HG02642 (cell line): ENCODE results near the gene NHSL2.

Experiments used
- ATAC-seq: cut with Tn5 transposase; IDR thresholded peaks from one replicate; pipeline ENCODE4 v1.9.1; 2021; ENCODE audit warnings: mild to moderate bottlenecking; ENCODE audit not compliant: unreplicated experiment, poor library complexity

NHSL2 gene

DNA sequence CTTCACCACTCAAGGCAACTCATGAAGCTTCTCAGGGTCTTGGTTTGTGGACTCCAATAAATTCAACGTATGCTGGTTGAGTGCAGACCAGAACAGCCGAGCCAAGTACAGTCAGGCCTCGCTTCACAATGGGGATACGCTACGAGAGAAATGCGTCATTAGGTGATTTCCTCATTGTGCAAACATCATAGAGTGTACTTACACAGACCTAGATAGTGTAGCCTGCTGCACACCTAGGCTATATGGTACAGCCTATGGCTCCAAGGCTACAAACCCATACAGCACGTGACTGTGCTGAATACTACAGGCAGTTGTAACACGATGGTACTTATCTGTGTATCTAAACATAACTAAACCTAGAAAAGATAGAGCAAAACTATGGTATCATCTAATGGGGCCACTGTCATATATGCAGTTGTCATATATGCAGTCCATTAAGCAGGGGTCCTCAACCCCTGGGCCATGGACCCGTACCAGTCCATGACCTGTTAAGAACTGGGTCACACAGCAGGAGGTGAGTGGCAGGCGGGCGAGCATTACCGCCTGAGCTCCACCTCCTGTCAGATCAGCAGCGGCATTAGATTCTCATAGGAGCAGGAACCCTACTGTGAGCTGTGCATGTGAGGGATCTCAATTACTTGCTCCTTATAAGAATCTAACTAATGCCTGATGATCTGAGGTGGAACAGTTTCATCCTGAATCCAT is 189.6 kb downstream of the NHSL2 start:
- no peak for ATAC-seq

DNA sequence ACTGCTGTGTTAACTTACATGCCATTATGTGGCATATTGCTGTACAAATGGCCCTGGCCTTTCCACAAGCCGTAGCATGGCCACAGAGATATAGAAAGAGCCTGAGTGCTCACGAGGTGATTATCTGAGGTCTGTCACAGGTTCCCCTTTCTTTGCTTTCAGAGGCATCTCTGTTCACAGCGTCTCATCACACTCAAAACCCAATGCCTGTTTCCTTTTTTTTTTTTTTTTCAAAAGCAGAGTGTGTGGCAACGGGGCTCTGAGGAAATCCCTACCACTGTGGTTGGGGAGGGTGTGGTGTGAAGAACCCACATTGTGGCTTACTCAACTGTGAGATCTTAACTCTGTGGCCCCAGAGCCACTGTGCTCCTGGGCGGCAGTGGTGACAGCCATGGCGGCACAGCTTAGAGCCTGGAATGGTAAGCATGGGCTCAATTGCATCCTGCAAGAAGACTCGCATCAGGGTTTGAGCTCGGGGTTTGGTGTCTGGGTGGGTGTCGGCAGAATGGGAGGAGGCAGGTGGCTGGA is 190.2 kb downstream of the NHSL2 start:
- ATAC-seq: peak; percentile 80

DNA sequence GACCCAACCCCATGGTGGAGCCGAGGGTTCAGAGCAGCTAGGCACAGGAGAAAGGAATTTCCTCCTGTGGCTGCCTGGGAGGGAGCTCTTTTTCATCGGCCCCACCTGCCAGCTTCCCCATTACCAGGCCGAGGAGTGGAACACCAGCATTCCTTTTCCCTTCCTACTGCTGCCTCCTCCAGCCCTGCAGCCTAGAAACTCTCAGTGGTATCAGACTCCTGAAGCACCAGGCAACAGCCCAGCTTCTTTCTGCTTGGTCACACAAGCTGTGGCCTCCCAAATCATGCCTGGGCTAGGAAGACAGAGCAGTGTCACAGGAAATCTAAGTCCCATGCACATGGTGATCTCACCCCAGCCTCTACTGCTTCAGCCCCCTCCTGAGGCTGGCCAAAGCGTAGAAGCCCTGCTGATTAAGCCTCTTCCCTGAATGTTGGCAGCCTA is 191.0 kb downstream of the NHSL2 start:
- no peak for ATAC-seq

GRCh38 chrX:72102126-72102525 is 191.5 kb downstream of the NHSL2 start:
- no peak for ATAC-seq

DNA sequence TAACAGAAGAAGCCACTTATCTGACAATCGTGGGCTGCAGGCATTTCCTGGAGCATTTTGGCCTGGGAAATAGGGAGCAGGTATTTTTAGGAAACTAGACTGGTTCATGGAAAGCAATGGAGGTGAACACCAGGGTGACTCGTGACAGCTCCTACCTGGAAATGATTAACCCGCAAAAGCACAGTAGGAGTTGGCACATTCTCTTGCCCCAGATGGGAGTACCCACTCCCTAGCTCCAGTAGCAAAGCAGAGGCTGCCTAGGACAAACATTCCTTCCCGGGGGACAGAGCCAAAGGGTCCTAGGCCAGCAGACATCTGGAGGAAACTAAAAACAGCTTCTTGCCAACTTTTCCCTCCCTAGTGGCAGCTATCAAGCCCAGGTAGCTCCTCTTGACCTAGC is 192.1 kb downstream of the NHSL2 start:
- ATAC-seq: no peak

GRCh38 chrX:72105436-72105835 is 194.8 kb downstream of the NHSL2 start:
- peak; percentile 60 for ATAC-seq

DNA sequence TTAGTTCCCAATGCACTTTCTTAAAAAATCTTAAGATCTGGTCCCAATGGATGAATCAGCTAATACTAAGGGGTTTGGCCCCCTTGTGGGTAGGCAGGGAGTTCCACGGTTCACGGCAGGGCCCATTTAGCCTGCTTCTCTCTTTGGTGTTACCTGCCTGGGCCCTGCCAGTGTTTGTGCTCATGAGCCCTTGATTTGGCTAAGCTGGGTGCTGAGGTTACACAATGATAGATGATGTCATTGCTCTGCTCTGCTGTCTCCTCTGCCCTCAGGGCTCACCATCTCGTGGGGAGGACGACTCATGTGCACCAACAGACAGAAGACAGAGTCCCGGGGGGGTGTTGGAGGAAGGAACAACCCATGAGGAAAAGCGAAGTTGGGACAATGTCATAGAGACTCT is 196.7 kb downstream of the NHSL2 start:
- ATAC-seq: no peak

DNA sequence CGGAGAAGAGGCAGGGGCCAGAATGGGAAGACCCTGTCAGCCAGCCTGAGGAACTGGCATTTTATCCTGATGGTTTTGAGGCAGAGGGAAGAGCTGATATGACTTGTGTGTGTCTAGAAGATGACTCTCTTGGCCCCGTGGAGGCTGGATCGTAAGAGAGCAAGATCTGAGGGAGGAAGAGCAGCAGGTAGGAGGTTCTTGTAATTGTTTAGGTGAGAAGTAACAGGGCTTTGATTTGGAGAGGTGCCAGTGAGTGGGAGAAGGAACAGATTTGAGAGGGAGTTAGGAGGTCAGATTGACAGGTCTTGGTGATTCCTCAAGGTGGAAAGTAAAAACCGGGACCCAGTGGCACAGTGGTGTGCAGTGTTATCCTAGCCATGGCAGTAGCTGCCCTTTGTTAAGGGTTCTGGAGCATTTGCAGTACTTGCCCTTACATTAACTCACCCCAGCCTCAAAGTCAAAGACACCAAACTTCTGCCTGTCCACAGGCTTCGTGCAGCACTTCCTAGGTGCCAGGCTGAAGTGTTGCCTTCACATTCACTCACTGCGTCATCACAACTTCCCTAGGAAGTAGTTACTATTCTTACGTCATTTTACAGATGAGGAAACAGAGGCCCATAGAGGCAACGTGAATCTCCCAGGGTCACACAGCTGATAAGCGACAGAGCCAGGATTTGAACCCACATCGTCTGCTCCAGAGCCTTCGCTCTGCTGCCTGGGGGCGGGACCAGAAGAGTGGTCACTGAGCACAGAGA is 197.4 kb downstream of the NHSL2 start:
- ATAC-seq: no peak

DNA sequence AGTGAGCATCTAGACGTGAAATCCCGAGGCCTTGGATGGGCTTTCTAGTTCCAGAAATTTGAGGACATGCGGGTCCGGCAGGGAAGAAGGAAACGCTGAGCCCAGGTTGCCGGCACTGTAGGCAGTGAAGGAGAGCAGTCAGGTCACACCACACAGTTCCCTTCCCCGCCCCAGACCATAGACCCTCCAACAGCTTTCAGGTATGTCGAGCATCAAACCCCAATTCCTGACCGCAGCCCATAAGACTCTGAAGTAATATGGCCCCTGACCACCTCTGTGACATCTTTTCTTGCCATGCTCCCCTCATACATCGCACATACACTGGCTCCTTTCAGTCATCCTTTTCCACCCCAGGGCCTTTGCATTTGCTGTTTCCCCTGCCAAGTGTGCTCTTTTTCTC is 198.0 kb downstream of the NHSL2 start:
- ATAC-seq: no peak

DNA sequence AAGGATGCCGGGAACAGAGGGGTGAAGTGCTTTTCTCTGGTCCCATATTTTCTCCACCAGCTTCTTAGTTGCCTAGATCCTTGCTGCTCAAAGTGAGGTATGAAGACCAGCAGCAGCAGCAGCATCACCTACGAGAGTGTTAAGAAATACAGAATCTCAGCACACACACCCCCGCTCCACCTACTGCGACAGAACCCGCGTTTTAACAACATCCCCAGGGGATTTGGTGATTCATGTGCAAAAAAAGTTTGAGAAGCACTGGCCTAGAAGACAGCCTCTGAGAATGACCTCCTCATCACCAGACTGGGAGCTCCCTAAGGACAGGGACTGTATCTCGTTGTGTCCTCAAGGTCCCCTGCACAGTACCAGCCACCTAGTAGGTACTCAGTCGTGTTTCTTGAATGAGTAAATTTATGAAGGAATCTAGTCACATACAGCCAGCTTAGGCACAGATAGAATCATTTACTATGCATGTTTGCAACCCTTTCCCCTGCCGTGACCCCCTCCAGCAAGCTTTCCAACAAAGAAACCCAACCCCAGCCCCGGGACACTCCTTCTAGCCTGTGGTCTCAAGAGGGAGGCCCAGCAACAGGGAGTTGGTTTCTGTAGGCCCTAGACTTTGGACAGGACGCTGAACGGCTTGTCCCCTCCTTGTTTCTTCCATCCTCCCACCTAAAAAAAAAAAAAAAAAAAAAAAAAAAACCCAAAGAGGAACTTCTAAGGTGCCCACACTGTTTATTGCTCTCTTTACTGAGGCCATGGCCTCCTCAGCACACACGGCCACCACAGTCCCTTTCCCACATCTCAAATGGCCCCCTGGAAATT is 199.6 kb downstream of the NHSL2 start:
- ATAC-seq: no peak

DNA sequence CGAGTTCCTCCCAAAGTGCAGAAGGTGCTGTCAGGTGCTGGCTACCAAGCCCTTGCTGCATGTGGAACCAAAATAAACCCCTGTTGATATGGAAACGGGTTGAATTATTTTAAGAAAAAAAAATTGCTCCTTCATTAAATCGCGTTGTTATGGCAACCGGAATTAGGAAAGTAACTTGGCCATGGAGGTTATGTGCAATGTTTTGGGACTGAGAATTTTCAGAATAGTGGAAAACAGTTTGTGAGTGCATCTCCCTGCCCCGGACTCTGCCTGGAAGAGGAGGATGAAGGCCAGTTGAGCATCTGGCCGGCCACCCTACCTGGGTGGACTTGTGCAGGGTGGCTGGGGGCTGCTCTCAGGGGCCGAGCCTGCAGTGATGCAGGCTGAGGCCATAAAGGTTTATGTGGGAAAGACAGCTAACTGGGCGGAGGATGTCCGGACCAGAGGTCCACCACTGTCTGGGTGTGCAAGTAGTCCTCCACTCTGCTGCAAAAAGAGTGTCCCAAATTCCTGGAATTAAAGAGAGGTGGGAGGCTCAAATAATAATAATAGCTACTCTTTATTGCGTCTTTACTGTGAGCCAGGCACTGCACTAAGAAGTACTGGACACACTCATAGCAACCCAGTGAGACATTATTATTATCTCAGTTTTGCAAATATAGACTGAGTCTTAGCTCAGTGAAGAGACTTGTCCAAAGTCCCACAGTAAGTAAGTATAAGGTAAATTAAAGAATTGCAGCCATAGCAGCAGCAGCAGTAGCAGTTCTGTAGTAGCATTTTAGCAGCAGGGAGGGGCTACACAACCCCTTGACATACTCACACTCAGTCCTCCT is 200.4 kb downstream of the NHSL2 start:
- no peak for ATAC-seq

DNA sequence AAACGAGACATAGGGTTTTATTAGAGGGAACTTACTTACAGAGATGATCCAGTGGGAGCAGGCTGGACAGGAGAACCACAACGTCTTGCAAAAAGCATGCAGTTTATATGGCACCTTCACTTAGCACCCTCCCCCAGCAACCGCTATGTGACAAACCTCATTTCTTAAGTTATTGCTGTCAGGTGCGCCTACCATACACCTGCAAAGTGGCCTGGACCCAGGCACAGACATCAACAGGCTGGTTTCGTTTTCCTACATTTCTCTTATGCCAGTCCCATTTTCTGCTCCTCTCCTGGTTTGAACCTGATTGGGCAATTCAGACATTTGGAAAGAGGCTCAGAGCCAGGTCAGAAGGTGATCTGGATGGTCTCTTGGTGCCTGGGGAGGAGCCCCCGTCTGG is 202.8 kb downstream of the NHSL2 start:
- ATAC-seq: no peak

GRCh38 chrX:72114306-72114705 is 203.7 kb downstream of the NHSL2 start:
- no peak for ATAC-seq

DNA sequence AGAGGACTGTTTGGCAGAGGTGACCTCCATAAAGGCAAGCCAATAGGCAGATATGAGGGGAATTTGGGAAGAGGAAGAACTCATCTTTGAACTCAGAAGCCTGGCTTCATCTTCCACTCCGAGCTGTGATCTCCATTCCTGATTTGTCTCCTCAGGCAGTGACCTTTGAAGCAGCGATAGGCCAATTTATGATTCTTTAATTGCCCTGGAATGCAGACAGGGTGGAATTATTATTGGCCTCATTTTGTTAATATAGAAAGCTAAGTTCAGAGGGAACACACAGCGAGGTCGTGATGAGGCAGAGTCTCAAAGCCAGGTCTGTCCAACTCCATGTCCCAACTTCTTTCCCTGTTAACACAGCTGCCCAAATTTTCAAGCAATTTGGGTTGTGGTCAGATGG is 204.2 kb downstream of the NHSL2 start:
- ATAC-seq: no peak

GRCh38 chrX:72115380-72115779 is 204.7 kb downstream of the NHSL2 start:
- no peak for ATAC-seq

- ATAC-seq: no peak
Measured at GRCh38 chrX:72117636-72118210, 207.1 kb downstream of the NHSL2 start.

GRCh38 chrX:72120837-72121236 is 210.2 kb downstream of the NHSL2 start:
- no peak for ATAC-seq

DNA sequence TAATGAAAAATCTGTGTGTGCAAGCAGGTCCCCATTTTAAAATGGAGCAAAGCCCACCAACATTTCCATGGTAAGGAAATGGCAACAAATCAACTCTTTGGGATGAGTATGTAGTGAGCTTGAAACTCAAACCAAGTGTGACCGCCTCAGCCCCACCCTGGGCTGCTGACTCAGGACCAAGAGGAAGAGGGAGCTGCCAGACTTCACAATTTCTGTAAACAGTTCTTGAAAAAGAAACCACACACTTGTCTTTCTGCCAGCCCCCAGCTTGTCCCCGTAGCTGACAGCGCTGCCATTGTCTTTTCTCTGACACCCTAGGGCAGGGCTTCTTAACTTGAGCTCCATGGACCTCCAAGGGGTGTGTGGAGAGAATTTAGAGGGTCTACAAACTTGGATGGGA is 210.7 kb downstream of the NHSL2 start:
- ATAC-seq: peak; percentile 54

DNA sequence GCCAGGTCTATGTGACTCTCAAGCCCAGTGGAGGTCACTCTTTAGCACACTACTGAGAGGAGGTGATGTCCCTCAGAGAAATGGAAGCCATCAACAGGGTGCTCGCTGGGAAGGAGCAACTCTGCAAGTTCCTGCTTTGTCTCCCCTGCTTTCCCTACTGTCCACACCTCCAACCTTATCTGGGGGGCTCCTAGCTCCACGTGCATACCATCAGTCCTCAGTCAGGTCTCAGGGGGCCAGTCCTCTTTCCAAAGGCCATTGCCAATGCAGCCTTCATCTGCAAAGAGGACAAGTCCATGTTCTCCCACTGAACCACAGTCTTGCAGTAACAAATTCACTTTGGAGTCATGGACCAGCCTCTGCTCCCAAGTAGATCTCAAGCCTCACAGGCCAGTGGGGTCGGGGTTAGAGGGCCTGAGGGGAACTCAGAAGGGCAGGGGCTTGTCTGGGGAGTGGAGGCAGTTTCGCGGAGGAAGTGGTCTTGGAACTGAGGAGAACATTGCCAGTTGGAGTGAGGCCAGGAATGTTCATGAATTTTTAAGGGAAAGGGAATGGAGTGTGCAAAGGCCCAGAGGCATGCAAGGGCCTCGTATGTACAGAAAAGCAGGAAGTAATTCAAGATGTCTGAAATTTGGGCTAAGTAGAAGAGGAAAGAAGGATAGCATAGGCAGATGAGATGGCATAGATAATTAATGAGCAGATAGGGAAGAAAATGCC is 212.1 kb downstream of the NHSL2 start:
- ATAC-seq: no peak
